ENCODE results near the gene GSX1.
A peak's percentile ranks its signal among the peaks of the same experiment; 100 is the strongest.
"Not testable (repeated sequence)": the region's sequence is repeated elsewhere in the genome, so short reads cannot be mapped to it uniquely, and the experiment has no call there.

The GSX1 gene

GRCh38 chr13:27794921-27795717 lies 2.8 kb downstream of the GSX1 start:
- no peak overlapping the region for H3K9ac ChIP-seq (ENCODE audit: low read length)
- peaks cover 30% of the 10 kb centered on the region for H3K4me1 ChIP-seq (ENCODE audit: control insufficient read depth, low read depth, low read length)
- H3K27me3 ChIP-seq (ENCODE audit: control insufficient read depth, insufficient read depth, low read length), result peaks cover 100% of the 10 kb centered on the region
- no peaks in the 10 kb centered on the region for H3K36me3 ChIP-seq (ENCODE audit: control insufficient read depth, low read depth, low read length)
- H3K9me3 ChIP-seq (ENCODE audit: control insufficient read depth, low read depth, low read length), result no peaks in the 10 kb centered on the region
- H3K4me3 ChIP-seq (ENCODE audit: low read length), result no peak overlapping the region
- no peak overlapping the region for H3K27ac ChIP-seq (ENCODE audit: low read length)

- peaks cover 100% of the 10 kb centered on the region for H3K27me3 ChIP-seq (ENCODE audit: control insufficient read depth, insufficient read depth, low read length)
- H3K27ac ChIP-seq (ENCODE audit: low read length), result no peak overlapping the region
- no peak overlapping the region for H3K4me3 ChIP-seq (ENCODE audit: low read length)
- H3K9me3 ChIP-seq (ENCODE audit: control insufficient read depth, low read depth, low read length), result no peaks in the 10 kb centered on the region
- H3K9ac ChIP-seq (ENCODE audit: low read length), result no peak overlapping the region
- peaks cover 29% of the 10 kb centered on the region for H3K4me1 ChIP-seq (ENCODE audit: control insufficient read depth, low read depth, low read length)
- H3K36me3 ChIP-seq (ENCODE audit: control insufficient read depth, low read depth, low read length), result no peaks in the 10 kb centered on the region
These were observed 3.4 kb downstream of the GSX1 start for GRCh38 chr13:27795718-27796019.

DNA sequence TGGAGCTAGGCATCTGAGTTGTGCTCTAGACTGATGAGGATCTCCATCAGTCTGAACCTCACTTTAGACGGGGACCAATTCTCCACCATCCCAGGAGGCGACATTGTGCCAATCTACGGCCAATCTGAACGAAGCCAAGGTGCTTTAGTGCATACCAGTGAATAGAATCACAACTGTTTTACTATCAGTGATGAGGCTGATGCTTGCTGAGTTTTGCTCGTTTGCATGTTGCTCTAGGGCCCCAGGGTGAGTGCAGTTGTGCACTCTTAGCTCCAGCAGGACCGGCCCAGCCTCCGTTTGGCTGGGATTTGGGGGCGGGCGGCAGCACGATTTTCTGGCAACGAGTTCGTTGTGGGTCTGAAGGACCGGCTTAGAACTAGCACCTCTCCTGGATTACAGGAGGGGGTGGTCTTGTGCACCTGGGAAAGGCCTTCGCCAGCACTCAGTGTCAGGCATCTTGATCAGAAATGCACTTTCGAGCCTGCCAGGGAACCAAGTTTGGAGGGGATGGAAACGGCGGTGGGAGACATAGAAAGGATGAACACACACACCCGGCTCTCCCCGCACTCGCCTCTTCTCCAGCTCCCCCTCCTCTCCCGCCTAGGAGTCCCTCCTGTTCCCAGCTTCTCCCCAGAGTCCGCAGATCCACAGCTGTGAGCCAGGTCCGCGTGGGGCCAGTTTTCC lies 4.4 kb downstream of the GSX1 start:
- H3K9me3 ChIP-seq (ENCODE audit: control insufficient read depth, low read depth, low read length), result no peaks in the 10 kb centered on the region
- H3K4me3 ChIP-seq (ENCODE audit: low read length), result peak overlapping the region; percentile 64
- H3K27ac ChIP-seq (ENCODE audit: low read length), result no peak overlapping the region
- H3K36me3 ChIP-seq (ENCODE audit: control insufficient read depth, low read depth, low read length), result no peaks in the 10 kb centered on the region
- peaks cover 100% of the 10 kb centered on the region for H3K27me3 ChIP-seq (ENCODE audit: control insufficient read depth, insufficient read depth, low read length)
- H3K9ac ChIP-seq (ENCODE audit: low read length), result no peak overlapping the region
- peaks cover 22% of the 10 kb centered on the region for H3K4me1 ChIP-seq (ENCODE audit: control insufficient read depth, low read depth, low read length)

GRCh38 chr13:27797228-27797624 lies 4.9 kb downstream of the GSX1 start:
- H3K27me3 ChIP-seq (ENCODE audit: control insufficient read depth, insufficient read depth, low read length), result peaks cover 98% of the 10 kb centered on the region

DNA sequence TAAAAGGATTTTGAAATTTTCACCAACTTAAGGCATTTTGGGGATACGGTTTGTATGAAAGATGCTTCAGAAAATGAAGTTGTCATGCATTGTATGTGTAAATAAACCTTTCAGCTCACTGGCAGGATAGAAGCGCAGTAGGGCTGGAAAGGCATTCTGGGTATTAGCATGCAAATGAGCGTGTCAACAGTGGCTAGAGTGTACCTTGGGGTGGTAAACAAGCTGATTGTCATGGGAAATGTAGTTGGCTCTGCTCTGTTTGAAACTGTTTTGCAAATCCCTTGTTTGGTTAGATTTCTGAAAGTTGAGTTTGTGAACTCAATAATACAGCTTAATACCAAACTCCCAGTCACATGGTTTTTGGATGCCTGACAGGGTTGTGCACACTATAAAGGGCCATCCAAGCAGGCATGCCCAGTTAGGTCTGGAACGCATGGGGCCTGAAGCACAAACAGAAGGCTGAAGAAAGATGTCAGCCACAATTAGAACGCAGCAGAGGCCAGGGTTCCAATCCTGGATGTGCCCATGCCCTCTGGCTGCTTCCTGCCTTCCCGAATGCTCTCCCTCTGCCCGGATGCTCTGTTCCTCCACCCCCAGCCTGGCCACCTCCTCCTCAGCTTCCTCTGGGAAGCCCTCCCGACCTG lies 14.6 kb downstream of the GSX1 start:
- Histone ChIP-seq H3K27ac (ENCODE audit: low read length) (no peak overlapping the region), H3K4me1 (ENCODE audit: control insufficient read depth, low read depth, low read length) (peaks cover 18% of the 10 kb centered on the region), H3K9ac (ENCODE audit: low read length) (no peak overlapping the region), H3K27me3 (ENCODE audit: control insufficient read depth, insufficient read depth, low read length) (peaks cover 74% of the 10 kb centered on the region), H3K4me3 (ENCODE audit: low read length) (no peak overlapping the region), H3K9me3 (ENCODE audit: control insufficient read depth, low read depth, low read length) (no peaks in the 10 kb centered on the region), H3K36me3 (ENCODE audit: control insufficient read depth, low read depth, low read length) (no peaks in the 10 kb centered on the region)

More at GRCh38 chr13:27797228-27797624, 4.9 kb downstream of the GSX1 start:
- H3K9me3 ChIP-seq (ENCODE audit: control insufficient read depth, low read depth, low read length), result no peaks in the 10 kb centered on the region
- H3K4me3 ChIP-seq (ENCODE audit: low read length), result peak overlapping the region; percentile 64
- no peaks in the 10 kb centered on the region for H3K36me3 ChIP-seq (ENCODE audit: control insufficient read depth, low read depth, low read length)
- peaks cover 22% of the 10 kb centered on the region for H3K4me1 ChIP-seq (ENCODE audit: control insufficient read depth, low read depth, low read length)
- H3K27ac ChIP-seq (ENCODE audit: low read length), result no peak overlapping the region
- H3K9ac ChIP-seq (ENCODE audit: low read length), result no peak overlapping the region

DNA sequence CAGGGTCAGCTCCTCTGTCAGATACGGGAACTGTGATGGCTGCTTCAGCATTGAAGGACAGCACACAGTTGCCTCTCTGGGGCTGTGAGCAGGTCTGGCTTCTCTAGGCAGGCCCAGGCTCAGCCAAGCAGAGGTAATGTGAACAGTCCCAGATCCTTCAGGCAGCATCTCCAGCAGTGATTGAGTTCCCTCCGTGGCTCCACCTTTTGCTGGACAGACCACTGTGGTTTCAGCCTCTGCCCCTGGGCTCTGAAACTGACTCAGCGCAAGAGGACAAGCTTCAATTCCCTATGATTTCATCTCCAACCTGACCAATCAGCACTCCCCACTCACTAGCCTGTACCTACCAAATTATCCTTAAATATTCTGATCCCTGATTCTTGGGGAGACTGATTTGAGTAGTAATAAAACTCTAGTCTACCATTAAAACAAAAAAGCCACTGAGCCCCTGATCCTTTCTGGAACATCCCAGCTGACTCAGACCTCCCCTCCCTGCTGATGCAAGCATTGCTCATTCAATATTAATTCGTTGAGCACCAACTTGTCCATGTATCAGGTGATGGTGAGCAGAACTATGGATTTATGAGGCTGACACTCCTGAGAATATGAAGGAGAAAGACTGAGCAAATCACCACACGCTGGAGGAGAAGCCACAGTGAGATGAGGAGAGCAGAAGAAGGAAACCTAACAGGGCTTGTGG lies 16.7 kb downstream of the GSX1 start:
- peaks cover 18% of the 10 kb centered on the region for H3K4me1 ChIP-seq (ENCODE audit: control insufficient read depth, low read depth, low read length)
- H3K27me3 ChIP-seq (ENCODE audit: control insufficient read depth, insufficient read depth, low read length), result peaks cover 68% of the 10 kb centered on the region
- H3K27ac ChIP-seq (ENCODE audit: low read length), result no peak overlapping the region
- H3K36me3 ChIP-seq (ENCODE audit: control insufficient read depth, low read depth, low read length), result no peaks in the 10 kb centered on the region
- no peak overlapping the region for H3K4me3 ChIP-seq (ENCODE audit: low read length)
- H3K9ac ChIP-seq (ENCODE audit: low read length), result no peak overlapping the region
- no peaks in the 10 kb centered on the region for H3K9me3 ChIP-seq (ENCODE audit: control insufficient read depth, low read depth, low read length)

- Histone ChIP-seq H3K9me3 (ENCODE audit: control insufficient read depth, low read depth, low read length) (no peaks in the 10 kb centered on the region), H3K9ac (ENCODE audit: low read length) (no peak overlapping the region), H3K27me3 (ENCODE audit: control insufficient read depth, insufficient read depth, low read length) (peaks cover 75% of the 10 kb centered on the region), H3K27ac (ENCODE audit: low read length) (no peak overlapping the region), H3K4me1 (ENCODE audit: control insufficient read depth, low read depth, low read length) (peaks cover 18% of the 10 kb centered on the region), H3K36me3 (ENCODE audit: control insufficient read depth, low read depth, low read length) (no peaks in the 10 kb centered on the region), H3K4me3 (ENCODE audit: low read length) (no peak overlapping the region)
These were observed 17.7 kb downstream of the GSX1 start for GRCh38 chr13:27810009-27810408.

- H3K9ac ChIP-seq (ENCODE audit: low read length), result no peak overlapping the region
- H3K36me3 ChIP-seq (ENCODE audit: control insufficient read depth, low read depth, low read length), result no peaks in the 10 kb centered on the region
- no peak overlapping the region for H3K27ac ChIP-seq (ENCODE audit: low read length)
- H3K9me3 ChIP-seq (ENCODE audit: control insufficient read depth, low read depth, low read length), result no peaks in the 10 kb centered on the region
- peaks cover 18% of the 10 kb centered on the region for H3K4me1 ChIP-seq (ENCODE audit: control insufficient read depth, low read depth, low read length)
- peaks cover 77% of the 10 kb centered on the region for H3K27me3 ChIP-seq (ENCODE audit: control insufficient read depth, insufficient read depth, low read length)
- no peak overlapping the region for H3K4me3 ChIP-seq (ENCODE audit: low read length)
These were observed 18.2 kb downstream of the GSX1 start for GRCh38 chr13:27810461-27810860.

DNA sequence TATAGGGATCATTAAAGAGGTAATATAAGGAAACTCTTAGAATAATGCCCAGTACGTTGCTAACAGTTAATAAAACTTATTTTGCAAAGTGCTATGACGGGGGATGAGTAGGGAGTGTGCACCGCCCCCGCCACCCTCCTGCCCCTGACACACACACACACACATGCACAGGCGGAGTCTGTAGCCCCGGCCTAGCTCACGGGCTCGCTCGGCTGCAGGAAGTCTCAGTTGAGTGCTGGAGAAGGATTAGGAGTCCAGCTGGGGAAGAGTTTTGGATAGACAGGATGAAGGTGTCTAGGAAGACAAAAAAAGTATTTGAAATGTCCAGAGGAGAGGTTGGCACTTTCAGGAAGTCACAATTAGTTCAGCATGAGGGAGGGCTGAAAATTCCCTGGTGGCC lies 21.5 kb downstream of the GSX1 start:
- Histone ChIP-seq H3K9ac (ENCODE audit: low read length) (no peak overlapping the region), H3K4me1 (ENCODE audit: control insufficient read depth, low read depth, low read length) (no peaks in the 10 kb centered on the region), H3K9me3 (ENCODE audit: control insufficient read depth, low read depth, low read length) (no peaks in the 10 kb centered on the region), H3K4me3 (ENCODE audit: low read length) (no peak overlapping the region), H3K36me3 (ENCODE audit: control insufficient read depth, low read depth, low read length) (no peaks in the 10 kb centered on the region), H3K27me3 (ENCODE audit: control insufficient read depth, insufficient read depth, low read length) (peaks cover 81% of the 10 kb centered on the region), H3K27ac (ENCODE audit: low read length) (no peak overlapping the region)

GRCh38 chr13:27817832-27818231 lies 25.5 kb downstream of the GSX1 start:
- H3K9me3 ChIP-seq (ENCODE audit: control insufficient read depth, low read depth, low read length); H3K4me3 ChIP-seq (ENCODE audit: low read length); H3K27ac ChIP-seq (ENCODE audit: low read length); H3K9ac ChIP-seq (ENCODE audit: low read length); H3K36me3 ChIP-seq (ENCODE audit: control insufficient read depth, low read depth, low read length): not testable (repeated sequence)
- Histone ChIP-seq H3K4me1 (ENCODE audit: control insufficient read depth, low read depth, low read length) (peaks cover 35% of the 10 kb centered on the region), H3K27me3 (ENCODE audit: control insufficient read depth, insufficient read depth, low read length) (peaks cover 92% of the 10 kb centered on the region)

Measured in iPS-18a (cell line).